DND-41 (cell line): ENCODE measurements around the gene VPS72.

Experiments
- ATAC-seq: fragments of 200-7000 bp; cut with Tn5 transposase; 3 replicates; pipeline ENCODE4 v1.9.1; 2021; ENCODE audit warnings: low read depth; ENCODE audit not compliant: insufficient read depth
- DNase-seq: peaks from one replicate; pipeline ENCODE4 v3.0.0-alpha.2; 2020
- H2AFZ ChIP-seq: 2 replicates; pipeline ENCODE4 v1.6.0; 2012; ENCODE audit warnings: low read depth, low read length
- H3K27ac ChIP-seq: 2 replicates; pipeline ENCODE4 v1.5.1; 2012; ENCODE audit warnings: low read length, inconsistent platforms
- H3K27me3 ChIP-seq: fragments of 200-600 bp; sonication (generic); 2 replicates; pipeline ENCODE4 v1.6.0; 2012; ENCODE audit warnings: low read length, mild to moderate bottlenecking, inconsistent platforms; ENCODE audit not compliant: insufficient read depth, poor library complexity
- H3K36me3 ChIP-seq: 2 replicates; pipeline ENCODE4 v1.5.1; 2012; ENCODE audit warnings: low read length, inconsistent platforms; ENCODE audit not compliant: insufficient read depth
- H3K4me1 ChIP-seq: 2 replicates; pipeline ENCODE4 v1.5.1; 2012; ENCODE audit warnings: mild to moderate bottlenecking, low read length; ENCODE audit not compliant: insufficient read depth
- H3K4me2 ChIP-seq: 2 replicates; pipeline ENCODE4 v1.6.0; 2012; ENCODE audit warnings: mild to moderate bottlenecking, moderate library complexity, low read length, inconsistent platforms; ENCODE audit not compliant: insufficient read depth
- H3K4me3 ChIP-seq, 2 experiments: fragments of 200-600 bp in 1 of 2; shearing (Covaris generic) in 1 of 2; 2 replicates each; pipeline ENCODE4 v1.5.1; 2012 to 2016; ENCODE audit warnings: inconsistent platforms in 2 of 2, low read length in 2 of 2, mild to moderate bottlenecking in 2 of 2, low read depth in 1 of 2, moderate library complexity in 1 of 2
- H3K79me2 ChIP-seq: 2 replicates; pipeline ENCODE4 v1.6.0; 2012; ENCODE audit warnings: low read length, inconsistent platforms; ENCODE audit not compliant: insufficient read depth
- H3K9ac ChIP-seq: 2 replicates; pipeline ENCODE4 v1.6.0; 2012; ENCODE audit warnings: low read depth, mild to moderate bottlenecking, inconsistent platforms, low read length, moderate library complexity
- H3K9me3 ChIP-seq: 2 replicates; pipeline ENCODE4 v1.5.1; 2012; ENCODE audit warnings: low read length, moderate library complexity, mild to moderate bottlenecking, inconsistent platforms; ENCODE audit not compliant: insufficient read depth, severe bottlenecking
- H4K20me1 ChIP-seq: 2 replicates; pipeline ENCODE4 v1.6.0; 2012; ENCODE audit warnings: low read length; ENCODE audit not compliant: insufficient read depth
- EZH2 ChIP-seq: IDR thresholded peaks from 3 replicates; pipeline ENCODE4 v1.6.1; 2012; ENCODE audit warnings: borderline replicate concordance, low read depth, mild to moderate bottlenecking, moderate library complexity, low read length, inconsistent platforms; ENCODE audit not compliant: severe bottlenecking
- TF ChIP-seq, protein P1 (sequence below): IDR thresholded peaks from 2 replicates; pipeline ENCODE4 v1.5.1; 2012; ENCODE audit warnings: borderline replicate concordance, low read length, moderate library complexity, mild to moderate bottlenecking; ENCODE audit not compliant: poor library complexity, severe bottlenecking; ENCODE audit errors: extremely low read depth

Gene VPS72

DNA sequence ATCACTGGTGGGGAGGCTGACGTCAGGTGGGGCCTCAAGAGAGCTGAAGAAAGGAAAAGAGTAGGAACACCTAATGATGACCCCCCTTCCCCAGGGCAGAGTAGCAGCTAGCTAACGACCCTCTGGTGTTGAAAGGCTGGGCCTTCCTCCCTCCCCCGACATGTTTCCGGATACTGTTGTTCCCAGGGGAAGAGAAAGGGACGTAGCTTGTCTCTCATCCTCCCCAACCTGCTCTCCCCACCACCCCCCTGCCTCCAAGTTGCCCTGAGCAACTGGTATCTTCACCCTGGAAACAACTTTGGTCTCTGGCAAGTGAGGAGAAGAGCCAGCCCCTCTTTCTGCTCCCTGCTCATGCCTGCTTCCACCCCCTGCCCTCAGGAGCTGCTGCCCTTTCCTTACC, 46.0 kb downstream of the VPS72 start:
- Histone ChIP-seq H2AFZ (no peak overlapping the region), H3K36me3 (no peaks in the 10 kb centered on the region), H3K79me2 (no peaks in the 10 kb centered on the region; the same call in 1 of the 2 replicates), H3K27ac (no peak overlapping the region), H3K9me3 (no peaks in the 10 kb centered on the region), H3K27me3 (no peaks in the 10 kb centered on the region), H3K4me1 (peaks cover 20% of the 10 kb centered on the region), H3K9ac (no peak overlapping the region), H3K4me3 (no peak overlapping the region), H3K4me2 (no peak overlapping the region), H4K20me1 (no peaks in the 10 kb centered on the region)
- ATAC-seq (no peak), DNase-seq (no peak)
- no peak for TF ChIP-seq EZH2
- TF ChIP-seq, protein P1, sequence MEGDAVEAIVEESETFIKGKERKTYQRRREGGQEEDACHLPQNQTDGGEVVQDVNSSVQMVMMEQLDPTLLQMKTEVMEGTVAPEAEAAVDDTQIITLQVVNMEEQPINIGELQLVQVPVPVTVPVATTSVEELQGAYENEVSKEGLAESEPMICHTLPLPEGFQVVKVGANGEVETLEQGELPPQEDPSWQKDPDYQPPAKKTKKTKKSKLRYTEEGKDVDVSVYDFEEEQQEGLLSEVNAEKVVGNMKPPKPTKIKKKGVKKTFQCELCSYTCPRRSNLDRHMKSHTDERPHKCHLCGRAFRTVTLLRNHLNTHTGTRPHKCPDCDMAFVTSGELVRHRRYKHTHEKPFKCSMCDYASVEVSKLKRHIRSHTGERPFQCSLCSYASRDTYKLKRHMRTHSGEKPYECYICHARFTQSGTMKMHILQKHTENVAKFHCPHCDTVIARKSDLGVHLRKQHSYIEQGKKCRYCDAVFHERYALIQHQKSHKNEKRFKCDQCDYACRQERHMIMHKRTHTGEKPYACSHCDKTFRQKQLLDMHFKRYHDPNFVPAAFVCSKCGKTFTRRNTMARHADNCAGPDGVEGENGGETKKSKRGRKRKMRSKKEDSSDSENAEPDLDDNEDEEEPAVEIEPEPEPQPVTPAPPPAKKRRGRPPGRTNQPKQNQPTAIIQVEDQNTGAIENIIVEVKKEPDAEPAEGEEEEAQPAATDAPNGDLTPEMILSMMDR: no peak

DNA sequence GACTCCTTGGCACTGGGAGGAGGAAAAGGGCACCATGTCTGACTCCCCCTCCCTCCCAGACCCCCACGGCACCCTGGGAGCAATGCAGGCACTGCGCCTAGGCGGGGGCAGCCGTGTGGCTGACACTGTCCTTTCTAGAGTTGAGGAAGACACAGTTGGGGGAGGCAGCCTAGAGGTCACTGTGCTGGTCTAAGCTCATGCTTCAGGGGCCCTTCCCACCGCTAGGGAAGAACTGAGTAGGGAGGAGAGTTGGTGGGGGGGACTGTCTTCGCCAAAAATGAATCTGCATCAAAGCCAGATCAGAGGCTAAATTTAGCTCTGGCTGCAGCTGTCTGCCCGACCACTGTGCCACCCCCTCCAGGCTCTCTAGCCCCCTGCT, 47.0 kb downstream of the VPS72 start:
- H3K27me3 ChIP-seq: no peaks in the 10 kb centered on the region
- no peak for TF ChIP-seq EZH2
- TF ChIP-seq, protein P1: no peak
- H3K4me3 ChIP-seq: no peak overlapping the region
- no peak overlapping the region for H3K4me2 ChIP-seq
- no peaks in the 10 kb centered on the region; the same call in 1 of the 2 replicates for H3K79me2 ChIP-seq
- no peak overlapping the region for H3K27ac ChIP-seq
- no peak overlapping the region for H3K9ac ChIP-seq
- peaks cover 20% of the 10 kb centered on the region for H3K4me1 ChIP-seq
- H3K36me3 ChIP-seq: no peaks in the 10 kb centered on the region
- ATAC-seq: no peak
- H3K9me3 ChIP-seq: no peaks in the 10 kb centered on the region
- no peak overlapping the region for H2AFZ ChIP-seq
- H4K20me1 ChIP-seq: no peaks in the 10 kb centered on the region
- DNase-seq: no peak

DNA sequence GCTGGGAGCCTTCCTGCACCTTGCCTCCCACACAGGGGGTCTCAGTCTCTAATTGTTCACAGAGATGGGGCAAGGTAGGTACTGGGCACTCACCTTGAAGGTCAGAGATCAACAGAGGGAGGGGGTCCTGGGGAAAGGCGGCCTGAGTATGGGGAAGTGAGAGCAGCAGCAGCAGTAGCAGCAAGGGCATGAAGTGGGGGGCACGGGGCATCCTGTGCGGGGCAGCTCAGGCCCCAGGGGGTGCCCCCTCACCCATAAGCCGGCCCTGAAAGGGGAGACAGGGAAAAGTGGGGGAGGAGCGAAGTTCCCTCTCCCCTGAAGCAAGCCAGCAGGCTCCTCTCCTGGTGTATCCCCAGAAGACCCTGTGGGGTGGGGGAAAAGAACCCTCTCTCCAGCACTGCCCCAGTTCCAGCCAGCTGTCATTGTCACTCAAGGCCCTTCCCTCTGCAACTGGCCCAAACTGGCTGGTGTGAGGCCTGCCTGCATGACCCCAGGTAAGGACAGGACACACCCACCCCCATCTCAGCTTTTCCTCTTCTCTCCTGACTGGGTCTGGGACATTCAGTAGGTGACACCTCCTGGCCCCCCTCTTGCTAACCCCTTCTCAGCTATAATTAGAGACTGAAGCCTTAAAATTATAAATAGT, 47.5 kb downstream of the VPS72 start:
- Histone ChIP-seq H3K9me3 (no peaks in the 10 kb centered on the region), H3K4me1 (peaks cover 17% of the 10 kb centered on the region), H4K20me1 (no peaks in the 10 kb centered on the region), H3K27ac (no peak overlapping the region), H3K4me3 (no peak overlapping the region), H2AFZ (no peak overlapping the region), H3K36me3 (no peaks in the 10 kb centered on the region), H3K27me3 (no peaks in the 10 kb centered on the region), H3K79me2 (no peaks in the 10 kb centered on the region; the same call in 1 of the 2 replicates), H3K4me2 (no peak overlapping the region), H3K9ac (no peak overlapping the region)
- DNase-seq (no peak), ATAC-seq (no peak)
- TF ChIP-seq, protein P1: no peak
